ENCODE data around the gene OGFOD2.

Gene OGFOD2

GRCh38 chr12:122951979-122952892, 22.8 kb upstream of the OGFOD2 start:
- peak; percentile 12 for DNase-seq

- DNase-seq: no peak
Observed at GRCh38 chr12:122955156-122955555, 19.9 kb upstream of the OGFOD2 start.

GRCh38 chr12:122956035-122956434, 19.0 kb upstream of the OGFOD2 start:
- no peak for DNase-seq

- DNase-seq: no peak
Observed at GRCh38 chr12:122958198-122958888, 16.7 kb upstream of the OGFOD2 start.

- DNase-seq: no peak
Observed at GRCh38 chr12:122959566-122960192, 15.4 kb upstream of the OGFOD2 start.

- DNase-seq: no peak
Observed at GRCh38 chr12:122960193-122960569, 14.9 kb upstream of the OGFOD2 start.

- peak; percentile 69 for DNase-seq
Observed at GRCh38 chr12:122961531-122962329, 13.3 kb upstream of the OGFOD2 start.

- DNase-seq: no peak
Observed at GRCh38 chr12:122963941-122964265, 11.1 kb upstream of the OGFOD2 start.

GRCh38 chr12:122964439-122965257, 10.4 kb upstream of the OGFOD2 start:
- DNase-seq: no peak

- no peak for DNase-seq
Observed at GRCh38 chr12:122965321-122965751, 9.7 kb upstream of the OGFOD2 start.

- peak; percentile 66 for DNase-seq
Observed at GRCh38 chr12:122965851-122966742, 8.9 kb upstream of the OGFOD2 start, which contains the start of gene ABCB9. Gene ABCB9, minus strand, starts transcription at chr12:122966463. Its CDS starts 6,228 bp downstream, at chr12:122960235.

- DNase-seq: no peak
Observed at GRCh38 chr12:122966743-122967550, 8.1 kb upstream of the OGFOD2 start.

GRCh38 chr12:122968104-122968503, 6.9 kb upstream of the OGFOD2 start:
- no peak for DNase-seq

- DNase-seq: peak; percentile 50
Observed at GRCh38 chr12:122969676-122970075, 5.4 kb upstream of the OGFOD2 start.

GRCh38 chr12:122974274-122974891, 661 bp upstream of the OGFOD2 start:
- peak; percentile 93 for DNase-seq

- DNase-seq: no peak
Observed at GRCh38 chr12:122975790-122976647, 975 bp downstream of the OGFOD2 start.

- no peak for DNase-seq
Observed at GRCh38 chr12:122976648-122976975, 1.6 kb downstream of the OGFOD2 start.

- DNase-seq: no peak
Observed at GRCh38 chr12:122977153-122977552, 2.1 kb downstream of the OGFOD2 start.

All from NCI-H2029 treated with DMSO at 0.1 percent for 48 hours (cell line).